Peyer's patch (tissue), 4 donors: ENCODE results near the gene TSPAN19. TPM values are rescaled to one million over a fixed set of nuclear protein-coding genes. Genes with fewer than 3 reads are reported as not detected.
A peak's percentile ranks its signal among the peaks of the same experiment; 100 is the strongest.

Experiments
- DNase-seq, 3 donors: peaks; one replicate each; pipeline ENCODE4 v3.0.0-alpha.2; 2017 to 2019
- H3K27ac ChIP-seq, 4 donors: fragments of 200-600 bp; sonication (generic); one replicate each; pipeline ENCODE4 v1.5.1; 2016 to 2019
- H3K27me3 ChIP-seq, 2 donors: fragments of 200-600 bp; sonication (generic); one replicate each; pipeline ENCODE4 v1.5.1; 2019
- H3K36me3 ChIP-seq, 3 donors: fragments of 200-600 bp; sonication (generic); one replicate each; pipeline ENCODE4 v1.5.1; 2016 to 2019
- H3K4me1 ChIP-seq, 4 donors: fragments of 200-600 bp; sonication (generic); one replicate each; pipeline ENCODE4 v1.5.1; 2016 to 2019
- H3K4me3 ChIP-seq, 4 donors: fragments of 200-600 bp; sonication (generic); 1 replicate in 3 of 4; 2 replicates in 1 of 4; pipeline ENCODE4 v1.5.1; 2016 to 2019; ENCODE audit warnings: mild to moderate bottlenecking in 1 of 4
- H3K9me3 ChIP-seq, 4 donors: fragments of 200-600 bp; sonication (generic); one replicate each; pipeline ENCODE4 v1.5.1; 2016 to 2019; ENCODE audit warnings: mild to moderate bottlenecking in 1 of 4
- CTCF ChIP-seq, 6 experiments: fragments of 450-650 bp in 4 of 6; fragments of 200-600 bp in 2 of 6; sonication (generic) in 1 of 6; IDR thresholded peaks; one replicate each; pipeline ENCODE4 v1.5.1; 2017 to 2019; ENCODE audit warnings: antibody characterized with exemption in 6 of 6, mild to moderate bottlenecking in 3 of 6, moderate library complexity in 1 of 6
- POLR2A ChIP-seq, 2 donors: fragments of 450-650 bp; IDR thresholded peaks; one replicate each; pipeline ENCODE4 v1.5.1; 2017; ENCODE audit warnings: antibody characterized with exemption in 2 of 2, mild to moderate bottlenecking in 2 of 2, moderate library complexity in 2 of 2
- total RNA-seq, 4 donors: library from RNA; depleted of rRNA; stranded (reverse); fragments of >200 nt; gene quantifications; one replicate each; pipeline ENCODE4 v1.1.0, GENCODE V29; 2016

TSPAN19 gene
- total RNA-seq, 4 donors from 2014 or later, result not detected

- no peaks in the 10 kb centered on the region for H3K36me3 ChIP-seq
- H3K4me3 ChIP-seq, result no peak overlapping the region
- no peaks in the 10 kb centered on the region for H3K27me3 ChIP-seq
- H3K4me1 ChIP-seq, result no peaks in the 10 kb centered on the region
- no peaks in the 10 kb centered on the region for H3K9me3 ChIP-seq
- no peak for DNase-seq
- TF ChIP-seq CTCF (IDR thresholded peaks at IDR 0.05) (peak in 5 of 6 experiments; percentile 27 to 54 (median 44)), POLR2A (IDR thresholded peaks at IDR 0.05) (no peak)
- no peak overlapping the region for H3K27ac ChIP-seq
Observed at GRCh38 chr12:85029456-85029855, 6.6 kb downstream of the TSPAN19 start.

- Histone ChIP-seq H3K4me1 (no peaks in the 10 kb centered on the region), H3K4me3 (no peak overlapping the region), H3K36me3 (no peaks in the 10 kb centered on the region), H3K9me3 (no peaks in the 10 kb centered on the region), H3K27me3 (no peaks in the 10 kb centered on the region), H3K27ac (no peak overlapping the region)
- TF ChIP-seq POLR2A (IDR thresholded peaks at IDR 0.05), result no peak
- TF ChIP-seq CTCF (IDR thresholded peaks at IDR 0.05), result no peak
- DNase-seq, result no peak
Observed at GRCh38 chr12:85018098-85018497, 18.0 kb downstream of the TSPAN19 start.

- no peak for DNase-seq
- Histone ChIP-seq H3K27me3 (no peaks in the 10 kb centered on the region), H3K4me3 (no peak overlapping the region), H3K36me3 (no peaks in the 10 kb centered on the region), H3K4me1 (no peaks in the 10 kb centered on the region), H3K9me3 (no peaks in the 10 kb centered on the region), H3K27ac (no peak overlapping the region)
- TF ChIP-seq CTCF (IDR thresholded peaks at IDR 0.05) (no peak), POLR2A (IDR thresholded peaks at IDR 0.05) (no peak)
Observed at GRCh38 chr12:85017618-85018017, 18.5 kb downstream of the TSPAN19 start.

GRCh38 chr12:85017133-85017532 lies 18.9 kb downstream of the TSPAN19 start:
- Histone ChIP-seq H3K4me3 (no peak overlapping the region), H3K27ac (no peak overlapping the region), H3K4me1 (no peaks in the 10 kb centered on the region), H3K9me3 (no peaks in the 10 kb centered on the region), H3K27me3 (no peaks in the 10 kb centered on the region), H3K36me3 (no peaks in the 10 kb centered on the region)
- no peak for DNase-seq
- TF ChIP-seq CTCF (IDR thresholded peaks at IDR 0.05) (no peak), POLR2A (IDR thresholded peaks at IDR 0.05) (no peak)

- TF ChIP-seq CTCF (IDR thresholded peaks at IDR 0.05) (no peak), POLR2A (IDR thresholded peaks at IDR 0.05) (no peak)
- Histone ChIP-seq H3K27ac (no peak overlapping the region), H3K4me1 (no peaks in the 10 kb centered on the region), H3K36me3 (no peaks in the 10 kb centered on the region), H3K9me3 (no peaks in the 10 kb centered on the region), H3K27me3 (no peaks in the 10 kb centered on the region), H3K4me3 (no peak overlapping the region)
- DNase-seq, result no peak
Observed at GRCh38 chr12:85016413-85016812, 19.7 kb downstream of the TSPAN19 start.

- H3K27me3 ChIP-seq, result no peaks in the 10 kb centered on the region
- no peaks in the 10 kb centered on the region for H3K36me3 ChIP-seq
- peaks cover 0 to 4% (median 0%) of the 10 kb centered on the region in 4 donors for H3K9me3 ChIP-seq
- DNase-seq, result no peak
- H3K27ac ChIP-seq, result no peak overlapping the region
- H3K4me1 ChIP-seq, result no peaks in the 10 kb centered on the region
- no peak overlapping the region for H3K4me3 ChIP-seq
- TF ChIP-seq POLR2A (IDR thresholded peaks at IDR 0.05) (no peak), CTCF (IDR thresholded peaks at IDR 0.05) (no peak)
Observed at GRCh38 chr12:85007836-85008235, 28.2 kb downstream of the TSPAN19 start.
